GM10266 (cell line): ENCODE results near the gene AQP1.

Experiments used
- DNase-seq: peaks from one replicate; pipeline ENCODE4 v3.0.0; 2012; ENCODE audit errors: extremely low spot score
- CTCF ChIP-seq: IDR thresholded peaks from 2 replicates; pipeline ENCODE4 v1.5.1; 2012; ENCODE audit warnings: mild to moderate bottlenecking, low read depth; ENCODE audit not compliant: control insufficient read depth, insufficient read depth; ENCODE audit errors: missing control alignments

AQP1 gene

GRCh38 chr7:30920021-30920583 lies 8.4 kb downstream of the AQP1 start:
- DNase-seq, result no peak
- no peak for TF ChIP-seq CTCF

- TF ChIP-seq CTCF, result no peak
- no peak for DNase-seq
These were observed 9.2 kb downstream of the AQP1 start for GRCh38 chr7:30920584-30921539.

GRCh38 chr7:30921540-30922401 lies 10.1 kb downstream of the AQP1 start:
- DNase-seq, result no peak
- TF ChIP-seq CTCF, result no peak

- no peak for DNase-seq
- TF ChIP-seq CTCF, result no peak
These were observed 10.9 kb downstream of the AQP1 start for GRCh38 chr7:30922596-30922995.

- TF ChIP-seq CTCF, result no peak
- no peak for DNase-seq
These were observed 11.5 kb downstream of the AQP1 start for GRCh38 chr7:30923009-30923773.

GRCh38 chr7:30923774-30924413 lies 12.2 kb downstream of the AQP1 start:
- no peak for TF ChIP-seq CTCF
- DNase-seq, result no peak
